WTC11 (cell line): ENCODE measurements around the gene SEMA4A. TPM values are rescaled to one million over a fixed set of nuclear protein-coding genes. Genes with fewer than 3 reads are reported as not detected.

ENCODE experiments used
- ATAC-seq: fragments of 200-7000 bp; cut with Tn5 transposase; 2 replicates; pipeline ENCODE4 v1.10.0; 2021; ENCODE audit warnings: mild to moderate bottlenecking, moderate library complexity
- CTCF ChIA-PET: fragments of 300-600 bp; sonication (Branson Sonifier 250); formaldehyde crosslinking; loops from one replicate; lab custom pipeline; 2021; ENCODE audit warnings: antibody characterized with exemption; lab: Charles Lee
- POLR2A ChIA-PET: fragments of 350-600 bp; sonication (Branson Sonifier 250); formaldehyde crosslinking; loops from one replicate; lab custom pipeline; 2021; ENCODE audit warnings: antibody characterized with exemption; lab: Charles Lee
- DNase-seq: peaks from one replicate; pipeline ENCODE4 v3.0.0; 2021; ENCODE audit warnings: low spot score
- H3K27ac Mint-ChIP-seq: 2 replicates; pipeline ENCODE4 v1.8.0; 2021; ENCODE audit warnings: mixed read lengths
- H3K27me3 Mint-ChIP-seq: 2 replicates; pipeline ENCODE4 v1.8.0; 2021; ENCODE audit warnings: low read depth, mild to moderate bottlenecking, moderate library complexity, mixed read lengths
- H3K36me3 Mint-ChIP-seq: 2 replicates; pipeline ENCODE4 v1.8.0; 2021; ENCODE audit warnings: mixed read lengths
- H3K4me1 Mint-ChIP-seq: 2 replicates; pipeline ENCODE4 v1.8.0; 2022; ENCODE audit warnings: mixed read lengths
- H3K4me3 Mint-ChIP-seq: 2 replicates; pipeline ENCODE4 v1.8.0; 2021; ENCODE audit warnings: mild to moderate bottlenecking, moderate library complexity, mixed read lengths
- H3K9me3 Mint-ChIP-seq: 2 replicates; pipeline ENCODE4 v1.8.0; 2021; ENCODE audit warnings: mixed read lengths
- ELF4 ChIP-seq: sonication (generic); formaldehyde crosslinking; IDR thresholded peaks from 2 replicates; pipeline ENCODE4 v1.8.1; 2022; ENCODE audit warnings: low read depth, mild to moderate bottlenecking, moderate library complexity, missing genetic modification reagents
- GTF2I ChIP-seq: fragments of 250-450 bp; sonication (Bioruptor Pico); conservative IDR thresholded peaks from 2 replicates; pipeline ENCODE4 v1.4.0; 2021; ENCODE audit warnings: mild to moderate bottlenecking
- IRF2 ChIP-seq: sonication (generic); formaldehyde crosslinking; IDR thresholded peaks from 2 replicates; pipeline ENCODE4 v1.8.0; 2022; ENCODE audit warnings: low read depth, missing genetic modification reagents, borderline replicate concordance
- NFATC4 ChIP-seq: fragments of 250-450 bp; sonication (Bioruptor Pico); IDR thresholded peaks from 2 replicates; pipeline ENCODE4 v1.9.0; 2021; ENCODE audit warnings: mild to moderate bottlenecking
- NFE2L1 ChIP-seq: sonication (generic); formaldehyde crosslinking; IDR thresholded peaks from 2 replicates; pipeline ENCODE4 v1.8.1; 2023; ENCODE audit warnings: missing genetic modification reagents
- NFYB ChIP-seq: sonication (generic); formaldehyde crosslinking; conservative IDR thresholded peaks from 2 replicates; pipeline ENCODE4 v1.8.0; 2022; ENCODE audit warnings: low read depth, missing genetic modification reagents
- NR1H2 ChIP-seq: sonication (generic); formaldehyde crosslinking; IDR thresholded peaks from 2 replicates; pipeline ENCODE4 v1.9.0; 2021; ENCODE audit warnings: mild to moderate bottlenecking, moderate library complexity, missing genetic modification reagents
- PREB ChIP-seq: sonication (generic); formaldehyde crosslinking; IDR thresholded peaks from 2 replicates; pipeline ENCODE4 v1.8.1; 2022; ENCODE audit warnings: mild to moderate bottlenecking, missing genetic modification reagents, moderate library complexity, borderline replicate concordance
- PRRX2 ChIP-seq: fragments of 250-450 bp; sonication (Bioruptor Pico); IDR thresholded peaks from 2 replicates; pipeline ENCODE4 v1.8.0; 2021; ENCODE audit warnings: mild to moderate bottlenecking
- SMAD3 ChIP-seq: sonication (generic); formaldehyde crosslinking; IDR thresholded peaks from 2 replicates; pipeline ENCODE4 v1.8.0; 2022; ENCODE audit warnings: missing genetic modification reagents, mild to moderate bottlenecking, borderline replicate concordance
- SP1 ChIP-seq: sonication (generic); formaldehyde crosslinking; conservative IDR thresholded peaks from 2 replicates; pipeline ENCODE4 v1.8.1; 2022; ENCODE audit warnings: missing genetic modification reagents
- TCF7 ChIP-seq: sonication (generic); formaldehyde crosslinking; IDR thresholded peaks from 2 replicates; pipeline ENCODE4 v1.8.0; 2022; ENCODE audit warnings: mild to moderate bottlenecking, low read depth, missing genetic modification reagents, moderate library complexity
- TEAD1 ChIP-seq: sonication (generic); formaldehyde crosslinking; IDR thresholded peaks from 2 replicates; pipeline ENCODE4 v1.8.0; 2022; ENCODE audit warnings: mild to moderate bottlenecking, missing genetic modification reagents
- USF2 ChIP-seq: sonication (generic); formaldehyde crosslinking; IDR thresholded peaks from 2 replicates; pipeline ENCODE4 v1.8.1; 2023; ENCODE audit warnings: mild to moderate bottlenecking, missing genetic modification reagents, moderate library complexity
- ZNF121 ChIP-seq: sonication (generic); formaldehyde crosslinking; IDR thresholded peaks from 2 replicates; pipeline ENCODE4 v1.8.0; 2023; ENCODE audit warnings: missing genetic modification reagents
- ZNF138 ChIP-seq: sonication (generic); formaldehyde crosslinking; conservative IDR thresholded peaks from 2 replicates; pipeline ENCODE4 v1.8.1; 2022; ENCODE audit warnings: mild to moderate bottlenecking, moderate library complexity, missing genetic modification reagents
- ZNF219 ChIP-seq: sonication (generic); formaldehyde crosslinking; IDR thresholded peaks from 2 replicates; pipeline ENCODE4 v1.8.0; 2023; ENCODE audit warnings: missing genetic modification reagents, mild to moderate bottlenecking, borderline replicate concordance
- ZNF232 ChIP-seq: sonication (generic); formaldehyde crosslinking; IDR thresholded peaks from 2 replicates; pipeline ENCODE4 v1.8.0; 2022; ENCODE audit warnings: mild to moderate bottlenecking, missing genetic modification reagents
- ZNF532 ChIP-seq: fragments of 250-450 bp; sonication (Bioruptor Pico); IDR thresholded peaks from 2 replicates; pipeline ENCODE4 v1.9.0; 2021; ENCODE audit warnings: mild to moderate bottlenecking, borderline replicate concordance
- total RNA-seq: library from RNA; stranded (reverse); gene quantifications from 3 replicates; pipeline ENCODE4 v1.2.3, GENCODE V29; 2021

SEMA4A gene
- total RNA-seq, 1 experiment from 2014 or later, result 12.4 TPM

- H3K9me3 Mint-ChIP-seq, result no peaks in the 10 kb centered on the region
- H3K27me3 Mint-ChIP-seq, result no peaks in the 10 kb centered on the region
- H3K4me1 Mint-ChIP-seq, result peaks cover 50% of the 10 kb centered on the region
- POLR2A ChIA-PET, result no interaction called here
- no peak for TF ChIP-seq NFYB (CRISPR knock-in tag)
- TF ChIP-seq TCF7 (CRISPR knock-in tag), result no peak
- TF ChIP-seq SMAD3 (CRISPR knock-in tag), result no peak
- no peak for TF ChIP-seq PRRX2 (CRISPR knock-in tag)
- TF ChIP-seq ZNF138 (CRISPR knock-in tag), result no peak
- no peak for TF ChIP-seq NFATC4 (CRISPR knock-in tag)
- TF ChIP-seq, all 79 proteins: peak for 0
- no peak for ATAC-seq
- H3K36me3 Mint-ChIP-seq, result no peaks in the 10 kb centered on the region
- DNase-seq, result no peak
- no peak overlapping the region for H3K27ac Mint-ChIP-seq
- H3K4me3 Mint-ChIP-seq, result no peak overlapping the region
- CTCF ChIA-PET, result interaction anchor here (0.5 to 2.6 kb wide), 3 partner anchors 35 to 1002 kb away, joined by 3 to 8 read pairs (median 4); no protein-coding TSS in a partner anchor
Observed at GRCh38 chr1:156176610-156177210, 23.3 kb downstream of the SEMA4A start.

- Mint-ChIP-seq H3K36me3 (no peaks in the 10 kb centered on the region), H3K27ac (peak overlapping the region; percentile 57), H3K4me1 (peaks cover 49% of the 10 kb centered on the region), H3K9me3 (no peaks in the 10 kb centered on the region), H3K4me3 (no peak overlapping the region), H3K27me3 (no peaks in the 10 kb centered on the region)
- ChIA-PET POLR2A (interaction anchor here (0.5 to 0.7 kb wide), 3 partner anchors 35 to 201 kb away, joined by 3 to 7 read pairs (median 3); no protein-coding TSS in a partner anchor), CTCF (interaction anchor here (0.6 to 2.6 kb wide), 4 partner anchors 17 to 78 kb away, joined by 3 to 13 read pairs (median 6); no protein-coding TSS in a partner anchor)
- no peak for ATAC-seq
- no peak for DNase-seq
- TF ChIP-seq IRF2 (no peak), NFE2L1 (CRISPR knock-in tag) (0 out of 2 replicates have a peak, but pooled peaks have one; percentile 12)
Observed at GRCh38 chr1:156177919-156178654, 24.7 kb downstream of the SEMA4A start.

DNA sequence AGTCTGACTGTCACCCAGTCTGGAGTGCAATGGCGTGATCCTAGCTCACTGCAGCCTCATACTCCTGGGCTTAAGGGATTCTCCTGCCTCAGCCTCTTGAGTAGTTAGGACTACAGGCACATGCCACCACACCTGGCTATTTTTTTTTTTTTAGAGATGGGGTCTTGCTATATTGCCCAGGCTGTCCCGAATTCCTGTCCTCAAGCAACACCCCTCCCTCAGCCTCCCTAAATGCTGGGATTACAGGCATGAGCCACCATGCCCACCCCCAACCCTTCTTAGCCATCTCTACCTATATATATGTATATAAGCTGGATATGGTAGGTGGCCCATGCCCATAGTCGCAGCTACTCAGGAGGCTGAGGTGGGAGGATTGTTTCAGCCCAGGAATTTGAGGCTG, 27.1 kb downstream of the SEMA4A start:
- no peak overlapping the region for H3K27ac Mint-ChIP-seq
- CTCF ChIA-PET, result interaction anchor here (1.6 kb wide), 1 partner anchor 20 kb away, joined by 4 read pairs; no protein-coding TSS in a partner anchor
- H3K4me1 Mint-ChIP-seq, result peaks cover 50% of the 10 kb centered on the region
- H3K4me3 Mint-ChIP-seq, result no peak overlapping the region
- no peak for TF ChIP-seq USF2 (CRISPR knock-in tag)
- no peak for TF ChIP-seq TEAD1 (CRISPR knock-in tag)
- TF ChIP-seq NR1H2 (CRISPR knock-in tag), result no peak
- no peak for TF ChIP-seq ZNF232
- no peak for TF ChIP-seq PREB (CRISPR knock-in tag)
- no peak for TF ChIP-seq PRRX2 (CRISPR knock-in tag)
- TF ChIP-seq ZNF219 (CRISPR knock-in tag), result no peak
- no peak for TF ChIP-seq NFE2L1 (CRISPR knock-in tag)
- TF ChIP-seq ELF4 (CRISPR knock-in tag), result no peak
- 0 out of 2 replicates have a peak, but pooled peaks have one; percentile 35 for TF ChIP-seq GTF2I (CRISPR knock-in tag)
- TF ChIP-seq ZNF121 (CRISPR knock-in tag), result peak; percentile 96
- no peak for TF ChIP-seq ZNF532 (CRISPR knock-in tag)
- no peak for TF ChIP-seq SP1 (CRISPR knock-in tag)
- POLR2A ChIA-PET, result interaction anchor here (1.1 kb wide), 1 partner anchor 33 kb away, joined by 3 read pairs; the partner anchor contains the start of gene PMF1
- ATAC-seq (no peak), DNase-seq (no peak)
- H3K27me3 Mint-ChIP-seq, result no peaks in the 10 kb centered on the region
- peaks cover under 1% of the 10 kb centered on the region; the same call in 1 of the 2 replicates for H3K9me3 Mint-ChIP-seq
- H3K36me3 Mint-ChIP-seq, result no peaks in the 10 kb centered on the region
